GM06990 (cell line): ENCODE data around the gene KRT86.

Experiments
- DNase-seq: peaks from one replicate; pipeline ENCODE4 v3.0.0-alpha.2; 2011; ENCODE audit not compliant: insufficient read length; ENCODE audit errors: extremely low read depth
- H3K27me3 ChIP-seq: replicated peaks from 2 replicates; pipeline ENCODE4 v1.6.0; 2011; ENCODE audit warnings: low read length; ENCODE audit not compliant: control insufficient read depth, insufficient read depth
- H3K36me3 ChIP-seq: 2 replicates; pipeline ENCODE4 v1.5.1; 2011; ENCODE audit warnings: low read length; ENCODE audit not compliant: control insufficient read depth, insufficient read depth
- H3K4me3 ChIP-seq: replicated peaks from 2 replicates; pipeline ENCODE4 v1.5.1; 2011; ENCODE audit warnings: low read depth, mild to moderate bottlenecking, control low read depth, low read length
- CTCF ChIP-seq: IDR thresholded peaks from 2 replicates; pipeline ENCODE4 v1.5.1; 2011; ENCODE audit warnings: low read length, control low read depth, mild to moderate bottlenecking, inconsistent platforms; ENCODE audit not compliant: insufficient read depth, poor library complexity, severe bottlenecking

KRT86 gene

GRCh38 chr12:52333321-52333720 is 58.9 kb downstream of the KRT86 start:
- Histone ChIP-seq H3K36me3 (no peaks in the 10 kb centered on the region), H3K27me3 (no peaks in the 10 kb centered on the region), H3K4me3 (no peak overlapping the region)
- no peak for DNase-seq
- no peak for TF ChIP-seq CTCF

GRCh38 chr12:52334185-52334584 is 59.7 kb downstream of the KRT86 start:
- Histone ChIP-seq H3K27me3 (no peaks in the 10 kb centered on the region; the same call in 1 of the 2 replicates), H3K36me3 (no peaks in the 10 kb centered on the region), H3K4me3 (no peak overlapping the region)
- no peak for TF ChIP-seq CTCF
- DNase-seq, result no peak

GRCh38 chr12:52335598-52336262 is 61.3 kb downstream of the KRT86 start:
- H3K27me3 ChIP-seq, result no peaks in the 10 kb centered on the region; the same call in 1 of the 2 replicates
- no peak for TF ChIP-seq CTCF
- no peak overlapping the region for H3K4me3 ChIP-seq
- DNase-seq, result no peak
- no peaks in the 10 kb centered on the region for H3K36me3 ChIP-seq

- TF ChIP-seq CTCF, result no peak
- Histone ChIP-seq H3K4me3 (no peak overlapping the region), H3K36me3 (no peaks in the 10 kb centered on the region), H3K27me3 (no peaks in the 10 kb centered on the region; the same call in 1 of the 2 replicates)
- DNase-seq, result no peak
These were observed 62.2 kb downstream of the KRT86 start for GRCh38 chr12:52336641-52337040.

GRCh38 chr12:52337054-52337453 is 62.6 kb downstream of the KRT86 start:
- Histone ChIP-seq H3K36me3 (no peaks in the 10 kb centered on the region), H3K27me3 (no peaks in the 10 kb centered on the region; the same call in 1 of the 2 replicates), H3K4me3 (no peak overlapping the region)
- no peak for TF ChIP-seq CTCF
- DNase-seq, result no peak

GRCh38 chr12:52338241-52338960 is 64.0 kb downstream of the KRT86 start:
- no peaks in the 10 kb centered on the region; the same call in 1 of the 2 replicates for H3K27me3 ChIP-seq
- no peak overlapping the region for H3K4me3 ChIP-seq
- no peaks in the 10 kb centered on the region for H3K36me3 ChIP-seq
- DNase-seq, result no peak
- TF ChIP-seq CTCF, result no peak
